UCSD-AML1 (cell line): ENCODE results near the gene PEAK3.

Source experiments
- DNase-seq: peaks from one replicate; lab custom pipeline; 2025; ENCODE audit not compliant: unreplicated experiment; lab: John Stamatoyannopoulos, UW

PEAK3 gene

DNA sequence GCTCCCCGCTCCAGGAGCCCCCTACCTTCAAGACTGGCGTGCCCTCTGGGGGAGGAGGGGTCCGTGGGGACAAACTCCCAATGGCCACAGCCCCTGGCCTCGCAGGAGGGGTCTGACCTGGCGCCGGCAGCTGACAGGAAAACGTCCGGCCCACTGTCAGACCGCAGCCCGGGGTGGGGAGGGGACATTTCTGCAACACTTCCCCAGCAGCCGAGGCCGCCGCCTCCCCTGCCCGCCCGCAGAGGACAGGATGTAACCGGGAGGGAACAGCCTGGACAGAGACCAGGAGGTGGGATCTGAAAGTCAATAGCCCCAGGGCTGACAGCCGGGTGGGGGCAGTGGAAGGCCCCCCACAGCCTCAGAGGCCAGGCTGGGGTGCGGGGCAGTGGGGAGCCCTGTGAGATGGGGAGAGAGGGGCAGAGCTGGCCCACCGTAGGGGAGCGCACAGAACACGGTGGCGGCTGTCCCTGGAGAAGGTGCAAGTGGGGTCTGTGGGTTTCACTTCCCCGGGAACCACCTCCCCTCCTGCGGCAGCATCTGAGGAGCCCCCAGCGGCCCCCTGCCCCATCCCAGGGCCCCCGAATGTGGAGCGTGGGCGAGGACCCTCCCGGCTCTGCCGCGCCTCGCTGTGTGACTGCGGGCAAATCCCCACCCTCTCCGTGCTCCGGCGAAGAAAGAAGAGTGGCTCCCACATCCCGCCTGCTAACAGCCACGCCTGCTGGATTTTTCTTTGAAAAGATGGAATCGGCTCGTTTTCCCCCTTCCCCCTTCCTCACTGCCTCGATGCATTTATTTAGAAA lies at the start of gene PEAK3:
TSS of gene PEAK3 (minus strand) at position 114 of the 800 bp plus-strand sequence. CDS start 1,244 bp downstream, outside the sequence.
- peak; percentile 83 for DNase-seq

- no peak for DNase-seq
Observed at GRCh38 chr19:2330632-2331284, 48.8 kb upstream of the PEAK3 start.

DNA sequence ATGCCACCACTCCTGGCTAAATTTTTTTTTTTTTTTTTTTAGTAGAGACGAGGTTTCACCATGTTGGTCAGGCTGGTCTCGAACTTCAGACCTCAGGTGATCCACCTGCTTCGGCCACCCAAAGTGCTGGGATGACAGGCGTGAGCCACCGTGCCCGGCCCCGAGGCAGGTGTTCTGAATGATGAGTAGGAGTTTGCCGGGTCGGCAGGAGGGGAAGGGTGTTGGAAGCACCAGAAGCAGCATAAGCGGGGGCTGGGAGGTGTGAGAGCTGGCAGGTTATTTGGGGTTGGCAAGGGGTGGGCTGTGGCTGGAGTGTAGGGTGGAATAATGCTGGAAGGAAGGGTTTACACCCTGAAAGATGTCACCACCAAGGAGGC lies 48.3 kb upstream of the PEAK3 start:
- no peak for DNase-seq

DNA sequence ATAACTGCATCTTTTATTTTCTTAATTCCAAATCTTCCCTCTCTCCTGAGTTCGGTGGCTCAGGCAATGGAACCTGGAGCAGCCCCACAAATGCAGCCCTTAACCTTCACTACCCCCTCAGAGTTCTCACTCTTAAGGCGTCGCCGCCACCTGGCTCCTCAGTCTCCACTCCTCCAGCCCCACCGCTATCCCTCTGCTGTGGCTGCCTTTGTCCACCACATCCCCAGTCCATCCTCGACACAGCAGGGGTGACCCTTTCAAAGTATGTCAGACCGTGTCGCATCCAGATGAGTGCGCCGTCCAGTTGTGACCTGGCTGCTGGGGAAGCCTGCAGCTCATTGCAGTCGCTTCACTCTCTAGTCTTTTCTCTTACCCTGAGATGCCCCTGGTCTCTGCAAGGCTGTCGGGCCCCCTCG lies 47.5 kb upstream of the PEAK3 start:
- no peak for DNase-seq

DNA sequence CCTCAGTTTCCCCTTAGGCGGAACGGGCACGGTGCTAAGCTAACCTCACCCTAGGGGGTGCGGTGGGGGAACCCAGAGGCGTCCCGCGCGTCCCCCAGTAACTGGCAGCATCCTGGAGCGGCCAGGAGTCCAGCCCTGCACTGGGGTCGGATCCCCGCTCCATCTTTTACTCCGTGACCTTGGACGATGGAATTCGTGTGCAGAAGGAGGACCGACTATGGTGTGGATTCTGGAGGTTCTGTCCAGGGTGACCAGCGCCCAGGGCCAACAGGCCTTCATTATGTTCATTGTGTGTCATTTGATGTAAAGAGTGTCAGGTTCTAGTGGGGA lies 47.1 kb upstream of the PEAK3 start:
- no peak for DNase-seq

DNA sequence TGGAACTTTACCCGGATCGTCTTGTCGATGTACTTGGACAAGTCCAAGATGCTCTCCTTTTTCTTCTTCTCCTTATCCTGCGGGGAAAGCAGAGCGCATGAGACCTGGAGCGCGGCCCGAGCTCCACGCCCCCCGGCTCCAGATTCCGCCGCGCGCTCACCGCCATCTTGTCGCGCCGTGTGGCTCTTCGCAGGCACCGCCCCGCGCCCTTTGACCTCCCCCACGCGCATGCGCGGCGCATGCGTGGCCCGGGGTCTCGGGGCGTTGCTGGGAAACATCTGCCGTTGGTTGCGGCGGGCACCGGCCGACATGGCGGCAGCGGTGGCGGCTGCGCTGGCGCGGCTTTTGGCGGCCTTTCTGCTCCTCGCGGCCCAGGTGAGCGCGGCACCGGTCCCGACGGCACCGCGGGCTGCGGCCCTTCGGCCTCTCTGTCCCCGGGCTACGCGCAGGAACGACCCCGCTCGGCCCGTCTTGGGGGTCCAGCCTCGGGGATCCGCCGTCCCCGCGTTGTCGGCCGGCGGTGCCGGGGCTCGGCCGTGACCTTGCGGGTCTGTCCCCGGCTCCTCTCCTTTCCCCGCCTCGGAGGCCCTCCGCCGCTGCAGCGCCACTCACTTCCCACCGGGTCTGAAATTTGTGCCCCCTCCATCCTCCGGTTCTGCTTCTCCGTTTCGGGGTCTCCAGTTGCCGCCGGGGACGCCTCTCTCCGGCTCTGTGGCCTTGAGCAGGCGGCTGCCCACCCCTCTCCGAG lies 46.6 kb upstream of the PEAK3 start, which contains the start of the genes LSM7 and SPPL2B:
TSS of gene LSM7 (minus strand) at position 186 of the 748 bp plus-strand sequence. CDS start at position 166, 20 bp downstream.
TSS of gene SPPL2B (plus strand) at position 284 of the 748 bp plus-strand sequence. CDS start at position 310, 26 bp downstream.
- peak; percentile 93 for DNase-seq

GRCh38 chr19:2327773-2328400 lies 45.9 kb upstream of the PEAK3 start:
- peak; percentile 44 for DNase-seq

GRCh38 chr19:2326699-2327360 lies 44.9 kb upstream of the PEAK3 start:
- DNase-seq: no peak

DNA sequence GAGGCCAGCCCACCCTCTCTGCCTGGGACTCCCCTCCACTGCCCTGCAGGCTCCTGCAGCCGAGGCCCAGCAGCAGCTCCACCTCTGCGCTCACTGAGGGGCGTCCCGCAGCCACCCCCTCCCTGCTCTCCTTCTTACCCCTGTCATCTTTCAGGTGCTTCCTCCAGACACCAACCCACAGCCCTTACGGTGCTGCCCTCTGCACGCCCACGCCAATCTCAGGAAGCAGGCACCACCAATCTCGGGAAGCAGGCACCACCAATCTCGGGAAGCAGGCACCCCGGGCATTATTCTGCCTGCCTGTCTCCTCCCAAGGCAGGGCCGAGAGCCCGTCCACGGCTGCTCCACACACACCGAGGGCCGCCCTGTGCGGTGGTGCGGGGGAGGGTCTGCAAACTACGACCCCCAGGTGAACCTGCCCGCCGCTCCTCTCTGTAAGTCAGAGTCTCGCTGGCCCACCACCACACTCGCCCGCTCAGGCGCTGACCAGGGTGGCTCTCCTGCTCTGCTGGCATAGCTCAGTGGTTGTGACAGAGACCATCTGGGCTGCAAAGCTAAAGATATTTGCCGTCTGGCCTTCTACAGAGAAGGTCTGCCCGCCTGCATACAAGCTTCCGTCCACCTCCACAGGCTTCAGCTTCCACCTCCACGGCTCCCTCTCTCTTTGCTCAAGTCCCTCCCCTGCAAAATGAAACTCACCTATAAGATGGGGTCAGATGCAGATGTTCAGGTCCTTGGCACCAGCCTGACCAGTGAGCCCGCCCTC lies 43.5 kb upstream of the PEAK3 start:
- no peak for DNase-seq

GRCh38 chr19:2324220-2324948 lies 42.4 kb upstream of the PEAK3 start:
- no peak for DNase-seq

- DNase-seq: no peak
Observed at GRCh38 chr19:2323707-2324106, 41.7 kb upstream of the PEAK3 start.

GRCh38 chr19:2321565-2322283 lies 39.7 kb upstream of the PEAK3 start:
- DNase-seq: no peak

DNA sequence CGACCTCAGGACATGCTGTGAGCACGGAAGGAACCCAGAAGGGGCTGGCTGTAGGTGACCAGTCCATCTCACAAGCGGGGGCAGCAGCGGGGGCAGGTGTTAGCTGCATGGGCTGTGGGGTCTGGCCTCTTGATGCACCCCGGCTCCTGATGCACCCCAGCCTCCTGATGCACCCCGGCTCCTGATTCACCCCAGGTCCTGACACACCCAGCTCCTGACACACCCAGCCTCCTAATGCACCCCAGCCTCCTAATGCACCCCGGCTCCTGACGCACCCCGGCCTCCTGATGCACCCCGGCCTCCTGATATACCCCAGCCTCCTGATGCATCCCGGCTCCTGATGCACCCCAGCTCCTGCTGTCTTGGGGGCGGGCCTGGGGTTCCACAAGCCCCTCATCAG lies 39.0 kb upstream of the PEAK3 start:
- DNase-seq: no peak

GRCh38 chr19:2320049-2320448 lies 38.1 kb upstream of the PEAK3 start:
- no peak for DNase-seq

- DNase-seq: no peak
Observed at GRCh38 chr19:2319551-2319950, 37.6 kb upstream of the PEAK3 start.

- no peak for DNase-seq
Observed at GRCh38 chr19:2318923-2319322, 36.9 kb upstream of the PEAK3 start.

- no peak for DNase-seq
Observed at GRCh38 chr19:2317756-2318155, 35.8 kb upstream of the PEAK3 start.

DNA sequence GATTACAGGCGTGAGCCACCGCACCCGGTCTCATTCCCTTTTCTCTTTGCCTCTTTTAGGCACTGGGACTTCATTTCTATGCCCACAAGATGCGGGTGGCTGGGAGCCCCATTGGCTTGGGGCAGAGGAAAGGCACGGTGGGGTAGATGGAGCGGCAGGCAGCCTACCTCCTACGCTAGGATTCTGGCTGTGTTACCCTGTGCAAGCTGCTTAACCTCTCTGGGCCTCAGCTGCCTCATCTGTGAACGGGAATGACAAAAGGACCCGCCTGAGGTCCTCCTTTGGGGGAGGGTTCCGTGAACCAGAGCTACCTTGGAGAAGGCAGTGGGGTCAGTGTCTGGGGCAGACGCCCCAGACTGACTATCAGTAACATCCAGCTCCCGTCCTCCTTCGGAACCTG lies 35.3 kb upstream of the PEAK3 start:
- DNase-seq: no peak
